Sigmoid colon (tissue), 7 donors: ENCODE data around the gene TTI1. TPM values are rescaled to one million over a fixed set of nuclear protein-coding genes. Genes with fewer than 3 reads are reported as not detected.

Source experiments
- DNase-seq: peaks from one replicate; pipeline ENCODE4 v3.0.0-alpha.2; 2019
- H3K27ac ChIP-seq, 4 donors: fragments of 200-600 bp; sonication (generic); one replicate each; pipeline ENCODE4 v1.5.1; 2016 to 2019; ENCODE audit warnings: mild to moderate bottlenecking in 1 of 4
- H3K27me3 ChIP-seq, 3 donors: fragments of 200-600 bp; sonication (generic); one replicate each; pipeline ENCODE4 v1.5.1; 2019; ENCODE audit warnings: mild to moderate bottlenecking in 1 of 3
- H3K36me3 ChIP-seq, 4 donors: fragments of 200-600 bp; sonication (generic); one replicate each; pipeline ENCODE4 v1.5.1; 2016 to 2019
- H3K4me1 ChIP-seq, 4 donors: fragments of 200-600 bp; sonication (generic); one replicate each; pipeline ENCODE4 v1.5.1; 2017 to 2019
- H3K4me3 ChIP-seq, 4 donors: fragments of 200-600 bp; sonication (generic); one replicate each; pipeline ENCODE4 v1.5.1; 2017 to 2019; ENCODE audit warnings: mild to moderate bottlenecking in 2 of 4, moderate library complexity in 1 of 4
- H3K9me3 ChIP-seq, 4 donors: fragments of 200-600 bp in 3 of 4; sonication (generic) in 3 of 4; one replicate each; pipeline versions ENCODE4 v1.5.1 to v1.6.1; 2013 to 2019
- CTCF ChIP-seq, 4 experiments: fragments of 450-650 bp in 3 of 4; fragments of 200-600 bp in 1 of 4; IDR thresholded peaks; one replicate each; pipeline ENCODE4 v1.5.1; 2016 to 2019; ENCODE audit warnings: antibody characterized with exemption in 4 of 4, mild to moderate bottlenecking in 3 of 4, moderate library complexity in 2 of 4
- EP300 ChIP-seq, 4 donors: sonication (generic); formaldehyde crosslinking; IDR thresholded peaks; one replicate each; pipeline ENCODE4 v1.6.1; 2017; ENCODE audit warnings: antibody characterized with exemption in 4 of 4
- POLR2A ChIP-seq, 2 donors: fragments of 450-650 bp; IDR thresholded peaks; one replicate each; pipeline ENCODE4 v1.6.1; 2016; ENCODE audit warnings: antibody characterized with exemption in 2 of 2, mild to moderate bottlenecking in 2 of 2, moderate library complexity in 2 of 2
- POLR2AphosphoS5 ChIP-seq, 4 donors: sonication (generic); formaldehyde crosslinking; IDR thresholded peaks; one replicate each; pipeline ENCODE4 v1.6.1; 2017; ENCODE audit warnings: antibody characterized with exemption in 4 of 4
- WGBS, 2 donors: extraction: QIAGEN DNeasy Blood & Tissue Kit; methylation state at CpG; one replicate each; pipeline ENCODE4 v1.1.7; 2013; 5-methylcytosine and 5-hydroxymethylcytosine counted together
- intact Hi-C: fragments of 100-400 bp; cut with DNase I; formaldehyde crosslinking; loops from one replicate; pipeline ENCODE4 v1.15.1; 2023
- polyA plus RNA-seq, 3 donors: library from polyadenylated mRNA; stranded (reverse); fragments of 200-250 nt; gene quantifications; one replicate each; pipeline ENCODE4 v1.2.3, GENCODE V29; 2013
- total RNA-seq, 4 donors: library from RNA; depleted of rRNA; stranded (reverse); fragments of >200 nt; gene quantifications; one replicate each; pipeline ENCODE4 v1.1.0, GENCODE V29; 2016
- donor health status: healthy with polysubstance abuse.
- donor health status: Bipolar disorder and iron deficiency.
- donor health status: healthy.

Gene TTI1
- total and polyA plus RNA-seq, 7 donors: 2.4 to 11.7 (median 10.5) TPM

- intact Hi-C loops: no loop called here
- H3K27ac ChIP-seq: no peak overlapping the region
Measured at GRCh38 chr20:38007526-38007925, 25.7 kb downstream of the TTI1 start.

GRCh38 chr20:38005903-38006302, 27.4 kb downstream of the TTI1 start:
- 82 to 85% methylated on average over 5 of the region's 5 CpGs for WGBS, 2 donors
- intact Hi-C loops: no loop called here
- peaks cover 4 to 57% (median 14%) of the 10 kb centered on the region in 4 donors for H3K36me3 ChIP-seq
- H3K4me3 ChIP-seq: no peak overlapping the region
- no peaks in the 10 kb centered on the region for H3K4me1 ChIP-seq
- DNase-seq: no peak
- no peak for TF ChIP-seq POLR2AphosphoS5 (IDR thresholded peaks at IDR 0.05)
- TF ChIP-seq EP300 (IDR thresholded peaks at IDR 0.05): no peak
- TF ChIP-seq POLR2A (IDR thresholded peaks at IDR 0.05): no peak
- TF ChIP-seq CTCF (IDR thresholded peaks at IDR 0.05): no peak
- no peak overlapping the region for H3K27ac ChIP-seq
- H3K27me3 ChIP-seq: no peaks in the 10 kb centered on the region
- H3K9me3 ChIP-seq: no peaks in the 10 kb centered on the region

More at GRCh38 chr20:38007526-38007925, 25.7 kb downstream of the TTI1 start:
- no peak for DNase-seq
- no peaks in the 10 kb centered on the region for H3K4me1 ChIP-seq
- peaks cover 4 to 57% (median 6%) of the 10 kb centered on the region in 4 donors for H3K36me3 ChIP-seq
- 92 to 94% methylated on average over 1 of the region's 1 CpG for WGBS, 2 donors
- TF ChIP-seq CTCF (IDR thresholded peaks at IDR 0.05) (no peak), POLR2AphosphoS5 (IDR thresholded peaks at IDR 0.05) (no peak), EP300 (IDR thresholded peaks at IDR 0.05) (no peak), POLR2A (IDR thresholded peaks at IDR 0.05) (no peak)
- H3K9me3 ChIP-seq: no peaks in the 10 kb centered on the region
- H3K27me3 ChIP-seq: no peaks in the 10 kb centered on the region
- no peak overlapping the region for H3K4me3 ChIP-seq

GRCh38 chr20:38004416-38004815, 28.8 kb downstream of the TTI1 start:
- WGBS, 2 donors: 96 to 98% methylated on average over 1 of the region's 1 CpG
- DNase-seq: no peak
- Histone ChIP-seq H3K9me3 (no peaks in the 10 kb centered on the region), H3K27ac (no peak overlapping the region), H3K4me3 (no peak overlapping the region), H3K36me3 (peaks cover 19 to 63% (median 22%) of the 10 kb centered on the region in 4 donors), H3K27me3 (no peaks in the 10 kb centered on the region), H3K4me1 (no peaks in the 10 kb centered on the region)
- no peak for TF ChIP-seq POLR2AphosphoS5 (IDR thresholded peaks at IDR 0.05)
- TF ChIP-seq EP300 (IDR thresholded peaks at IDR 0.05): no peak
- TF ChIP-seq CTCF (IDR thresholded peaks at IDR 0.05): no peak
- no peak for TF ChIP-seq POLR2A (IDR thresholded peaks at IDR 0.05)
- intact Hi-C loops: no loop called here

GRCh38 chr20:38002422-38002821, 30.8 kb downstream of the TTI1 start:
- WGBS, 2 donors: 92% methylated on average over 8 of the region's 8 CpGs
- H3K36me3 ChIP-seq: peaks cover 32 to 83% (median 36%) of the 10 kb centered on the region in 4 donors
- no peak overlapping the region for H3K4me3 ChIP-seq
- H3K27me3 ChIP-seq: no peaks in the 10 kb centered on the region
- no peaks in the 10 kb centered on the region for H3K9me3 ChIP-seq
- no peak for TF ChIP-seq EP300 (IDR thresholded peaks at IDR 0.05)
- TF ChIP-seq CTCF (IDR thresholded peaks at IDR 0.05): no peak
- TF ChIP-seq POLR2A (IDR thresholded peaks at IDR 0.05): no peak
- no peak for TF ChIP-seq POLR2AphosphoS5 (IDR thresholded peaks at IDR 0.05)
- no peak overlapping the region for H3K27ac ChIP-seq
- no peaks in the 10 kb centered on the region for H3K4me1 ChIP-seq
- intact Hi-C loops: no loop called here
- no peak for DNase-seq

- Histone ChIP-seq H3K4me3 (no peak overlapping the region), H3K36me3 (peaks cover 32 to 87% (median 38%) of the 10 kb centered on the region in 4 donors), H3K27ac (no peak overlapping the region), H3K4me1 (no peaks in the 10 kb centered on the region), H3K9me3 (no peaks in the 10 kb centered on the region), H3K27me3 (no peaks in the 10 kb centered on the region)
- TF ChIP-seq CTCF (IDR thresholded peaks at IDR 0.05): no peak
- TF ChIP-seq EP300 (IDR thresholded peaks at IDR 0.05): no peak
- TF ChIP-seq POLR2AphosphoS5 (IDR thresholded peaks at IDR 0.05): no peak
- no peak for TF ChIP-seq POLR2A (IDR thresholded peaks at IDR 0.05)
- WGBS, 2 donors: 97 to 98% methylated on average over 4 of the region's 4 CpGs
- DNase-seq: no peak
- intact Hi-C loops: no loop called here
Measured at GRCh38 chr20:38001981-38002380, 31.3 kb downstream of the TTI1 start.
